SU-DHL-6 (cell line): ENCODE data around the gene LIPK.

Experiments used
- H2AFZ ChIP-seq: fragments of 200-600 bp; sonication (generic); 2 replicates; pipeline ENCODE4 v1.6.1; 2014; ENCODE audit warnings: low read depth, mild to moderate bottlenecking, moderate library complexity, mixed read lengths, antibody characterized with exemption, low read length; ENCODE audit not compliant: severe bottlenecking
- H3F3A ChIP-seq: fragments of 200-600 bp; shearing (Covaris generic); 2 replicates; pipeline ENCODE4 v1.6.0; 2016; ENCODE audit warnings: antibody characterized with exemption, mild to moderate bottlenecking; ENCODE audit not compliant: insufficient read depth
- H3K27ac ChIP-seq: fragments of 200-600 bp; sonication (generic); 2 replicates; pipeline ENCODE4 v1.5.1; 2016; ENCODE audit warnings: low read depth, mild to moderate bottlenecking, low read length, moderate library complexity, mixed read lengths
- H3K27me3 ChIP-seq: fragments of 200-600 bp; sonication (generic), shearing (Covaris generic); 2 replicates; pipeline ENCODE4 v1.6.0; 2014; ENCODE audit warnings: mild to moderate bottlenecking, low read length
- H3K36me3 ChIP-seq: fragments of 200-600 bp; sonication (generic); 2 replicates; pipeline ENCODE4 v1.6.1; 2014; ENCODE audit warnings: mild to moderate bottlenecking, low read length, mixed read lengths
- H3K4me2 ChIP-seq: fragments of 300-600, 200-600 bp; shearing (Covaris generic), sonication (generic); 2 replicates; pipeline ENCODE4 v1.6.0; 2014; ENCODE audit warnings: low read length, low read depth, mild to moderate bottlenecking; ENCODE audit not compliant: poor library complexity, severe bottlenecking
- H3K4me3 ChIP-seq: fragments of 200-600 bp; sonication (generic); 2 replicates; pipeline ENCODE4 v1.5.1; 2014; ENCODE audit warnings: antibody characterized with exemption, low read length, mild to moderate bottlenecking, mixed read lengths; ENCODE audit not compliant: insufficient read depth, poor library complexity, severe bottlenecking
- H3K79me2 ChIP-seq: fragments of 200-600 bp; sonication (generic); 2 replicates; pipeline ENCODE4 v1.6.1; 2014; ENCODE audit warnings: mild to moderate bottlenecking, low read length, moderate library complexity; ENCODE audit not compliant: insufficient read depth
- H3K9ac ChIP-seq: fragments of 200-600 bp; sonication (generic); 2 replicates; pipeline ENCODE4 v1.7.0; 2014; ENCODE audit warnings: mild to moderate bottlenecking, low read length
- H3K9me2 ChIP-seq: fragments of 200-600 bp; sonication (generic); replicated peaks from 2 replicates; pipeline ENCODE4 v1.6.1; 2014; ENCODE audit warnings: low read length; ENCODE audit not compliant: insufficient read depth
- H3K9me3 ChIP-seq: fragments of 200-600 bp; sonication (generic); 2 replicates; pipeline ENCODE4 v1.6.1; 2014; ENCODE audit warnings: low read length, mixed read lengths; ENCODE audit not compliant: insufficient read depth
- H4K20me1 ChIP-seq: fragments of 200-600 bp; sonication (generic); 2 replicates; pipeline ENCODE4 v1.6.1; 2014; ENCODE audit warnings: low read depth, mild to moderate bottlenecking, antibody characterized with exemption, low read length, moderate library complexity, mixed read lengths
- CTCF ChIP-seq: fragments of 200-600 bp; sonication (generic); IDR thresholded peaks from one replicate; pipeline ENCODE4 v1.5.1; 2017; ENCODE audit warnings: antibody characterized with exemption, mild to moderate bottlenecking, low read length, moderate library complexity; ENCODE audit not compliant: insufficient read depth, poor library complexity, severe bottlenecking
- EZH2phosphoT487 ChIP-seq: fragments of 200-600 bp; sonication (generic), shearing (Covaris generic); conservative IDR thresholded peaks from 2 replicates; pipeline ENCODE4 v1.6.1; 2018; ENCODE audit warnings: mild to moderate bottlenecking, antibody characterized with exemption, low read length, moderate library complexity, mixed read lengths

The LIPK gene

GRCh38 chr10:88755753-88756152 lies 49.7 kb downstream of the LIPK start:
- Histone ChIP-seq H3K27ac (no peak overlapping the region), H4K20me1 (no peaks in the 10 kb centered on the region), H3K9me2 (no peaks in the 10 kb centered on the region), H3K36me3 (no peaks in the 10 kb centered on the region), H3K4me2 (no peak overlapping the region), H3K4me3 (no peak overlapping the region), H3K27me3 (no peaks in the 10 kb centered on the region), H3K9me3 (no peaks in the 10 kb centered on the region), H3K79me2 (no peaks in the 10 kb centered on the region), H2AFZ (no peak overlapping the region), H3K9ac (no peak overlapping the region), H3F3A (no peaks in the 10 kb centered on the region)
- TF ChIP-seq EZH2phosphoT487 (no peak), CTCF (no peak)

- no peak overlapping the region for H3K9ac ChIP-seq
- no peaks in the 10 kb centered on the region for H4K20me1 ChIP-seq
- H3K9me3 ChIP-seq, result no peaks in the 10 kb centered on the region
- H3F3A ChIP-seq, result no peaks in the 10 kb centered on the region
- no peaks in the 10 kb centered on the region for H3K9me2 ChIP-seq
- H3K4me3 ChIP-seq, result no peak overlapping the region
- H3K27ac ChIP-seq, result no peak overlapping the region
- no peak for TF ChIP-seq CTCF
- TF ChIP-seq EZH2phosphoT487, result no peak
- H3K4me2 ChIP-seq, result no peak overlapping the region
- H2AFZ ChIP-seq, result no peak overlapping the region
- no peaks in the 10 kb centered on the region for H3K36me3 ChIP-seq
- H3K27me3 ChIP-seq, result no peaks in the 10 kb centered on the region
- H3K79me2 ChIP-seq, result no peaks in the 10 kb centered on the region
Measured at GRCh38 chr10:88756660-88757059, 50.6 kb downstream of the LIPK start.

DNA sequence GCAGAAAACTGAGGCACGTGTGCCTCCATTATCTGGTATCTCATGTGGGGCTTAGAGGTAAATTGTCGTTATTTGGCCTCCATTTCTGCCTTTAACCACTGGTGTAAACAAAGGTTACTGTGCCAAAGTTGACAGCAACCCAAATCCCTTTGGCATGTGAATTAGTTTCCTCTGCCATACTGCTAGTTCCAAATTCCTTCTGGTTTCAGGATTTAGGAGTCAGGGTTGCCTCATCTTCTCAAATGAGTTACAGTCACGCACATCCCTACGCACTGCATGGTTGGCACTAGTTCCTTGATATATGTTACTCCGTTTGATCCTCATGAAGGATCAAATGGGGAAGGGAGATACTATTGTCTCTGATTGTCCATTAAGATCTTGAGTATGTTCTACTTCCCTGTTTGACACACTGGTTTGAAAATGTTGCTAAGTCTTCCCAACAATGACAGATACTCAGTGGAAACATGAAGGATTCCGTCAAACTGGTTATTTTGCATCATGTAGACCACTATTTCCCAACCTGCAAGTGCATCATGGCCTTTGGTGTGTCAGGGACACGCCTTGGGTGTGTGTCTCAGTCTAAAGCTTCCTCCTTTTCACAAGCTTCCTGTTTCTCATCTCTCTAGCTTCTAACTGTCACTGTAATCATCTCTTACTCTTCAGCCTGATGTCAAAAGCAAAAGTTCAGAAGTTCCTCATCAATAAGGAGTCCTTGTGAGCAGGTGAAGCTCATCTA lies 53.5 kb downstream of the LIPK start, which contains the start of gene LIPN:
Gene LIPN (plus strand): TSS at position 655 of the 736 bp plus-strand sequence. CDS start 1,386 bp downstream, outside the sequence.
- no peaks in the 10 kb centered on the region for H3K36me3 ChIP-seq
- H3K4me2 ChIP-seq, result peak within 1 kb of the TSS; percentile 30
- no peaks in the 10 kb centered on the region for H4K20me1 ChIP-seq
- H3K79me2 ChIP-seq, result no peaks in the 10 kb centered on the region
- H3K27ac ChIP-seq, result no peak within 1 kb of the TSS
- no peak within 1 kb of the TSS for H3K4me3 ChIP-seq
- no peaks in the 10 kb centered on the region for H3F3A ChIP-seq
- no peaks in the 10 kb centered on the region for H3K27me3 ChIP-seq
- peak within 1 kb of the TSS; percentile 89 for H2AFZ ChIP-seq
- TF ChIP-seq CTCF (no peak), EZH2phosphoT487 (no peak)
- H3K9me2 ChIP-seq, result no peaks in the 10 kb centered on the region
- no peak within 1 kb of the TSS for H3K9ac ChIP-seq
- no peaks in the 10 kb centered on the region for H3K9me3 ChIP-seq
